Smooth muscle cell of the brain vasculature (primary cell): Measurements from ENCODE around the gene AMD1.

Experiments
- DNase-seq: peaks from one replicate; pipeline ENCODE4 v3.0.0-alpha.2; 2012; ENCODE audit warnings: low read depth, low spot score

Gene AMD1

DNA sequence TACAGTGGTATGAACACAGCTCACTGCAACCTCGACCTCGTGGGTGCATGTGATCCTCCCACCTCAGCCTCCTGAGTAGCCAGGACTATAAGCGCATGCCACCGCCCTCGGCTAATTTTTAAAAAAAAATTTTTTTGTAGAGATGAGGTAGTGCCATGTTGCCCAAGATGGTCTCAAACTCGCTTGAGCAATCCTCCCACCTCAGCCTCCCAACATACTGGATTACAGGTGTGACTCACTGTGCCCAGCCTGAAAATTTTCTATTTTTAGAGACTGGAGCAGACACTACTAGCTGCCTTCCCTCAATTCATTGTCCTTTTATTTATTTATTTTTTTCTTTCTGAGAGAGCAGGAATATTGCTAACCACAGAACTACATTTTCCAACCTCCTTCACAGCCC, 63.6 kb downstream of the AMD1 start:
- no peak for DNase-seq

DNA sequence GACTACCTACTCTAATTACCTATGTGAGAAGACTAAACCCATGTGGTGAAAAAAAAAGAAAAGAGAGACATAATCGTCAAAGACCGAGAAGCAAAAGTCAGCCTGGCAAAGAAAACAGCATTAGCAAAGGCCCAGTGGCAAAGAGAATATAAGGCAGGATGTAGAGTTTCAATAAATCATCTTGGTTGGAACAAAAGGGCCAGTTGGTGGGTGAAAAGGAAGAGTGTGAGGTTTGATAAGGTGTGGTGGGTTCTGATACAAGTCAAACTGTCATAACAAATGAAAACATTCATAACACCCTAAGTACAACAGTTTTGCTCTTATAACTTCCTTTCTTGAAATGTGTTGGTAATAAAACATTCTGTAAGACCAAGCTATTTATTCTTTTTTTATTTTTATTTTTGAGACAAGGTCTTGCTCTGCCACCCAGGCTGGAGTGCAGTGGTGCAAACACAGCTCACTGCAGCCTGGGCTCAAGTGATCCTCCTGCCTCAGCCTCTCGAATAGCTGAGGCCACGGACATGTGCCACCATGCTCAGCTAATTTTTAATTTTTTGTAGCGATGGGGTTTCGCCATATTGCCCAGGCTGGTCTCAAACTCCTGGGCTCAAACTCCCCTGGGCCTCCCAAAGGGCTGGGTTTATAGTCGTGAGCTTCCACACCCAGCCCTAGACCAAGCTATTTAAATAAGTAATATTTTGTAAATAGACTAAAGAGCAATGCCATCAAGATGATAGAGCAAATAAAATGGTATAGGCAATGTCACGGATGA, 65.0 kb downstream of the AMD1 start:
- no peak for DNase-seq

DNA sequence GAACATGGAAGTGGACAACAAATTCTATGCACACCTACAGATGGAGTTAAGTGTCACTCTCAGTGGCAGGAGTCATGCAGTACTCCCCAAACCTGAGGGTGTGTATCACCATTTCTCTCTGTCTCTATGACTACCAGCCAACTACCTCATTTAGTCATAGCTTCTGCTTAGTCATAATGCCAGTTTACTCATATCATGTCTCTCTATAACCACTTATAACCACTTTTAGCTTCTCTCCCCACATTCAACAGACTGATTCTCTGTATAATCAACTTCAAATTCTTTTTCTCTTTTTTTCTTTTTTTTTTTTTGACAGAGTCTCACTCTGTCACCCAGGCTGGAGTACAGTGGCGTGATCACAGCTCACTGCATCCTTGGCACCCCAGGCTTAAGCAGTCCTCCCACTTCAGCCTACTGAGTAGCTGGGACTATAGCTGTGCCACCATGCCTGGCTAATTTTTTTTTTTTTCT, 70.1 kb downstream of the AMD1 start:
- DNase-seq: no peak
